ENCODE measurements around the gene HSBP1L1. TPM values are rescaled to one million over a fixed set of nuclear protein-coding genes. Genes with fewer than 3 reads are reported as not detected.

The HSBP1L1 gene
- total and polyA plus RNA-seq, 2 of the 13 experiments (the other 11 are each of a cell fraction or from before 2014, with no cell fraction given), result 22.6 to 45.1 TPM

DNA sequence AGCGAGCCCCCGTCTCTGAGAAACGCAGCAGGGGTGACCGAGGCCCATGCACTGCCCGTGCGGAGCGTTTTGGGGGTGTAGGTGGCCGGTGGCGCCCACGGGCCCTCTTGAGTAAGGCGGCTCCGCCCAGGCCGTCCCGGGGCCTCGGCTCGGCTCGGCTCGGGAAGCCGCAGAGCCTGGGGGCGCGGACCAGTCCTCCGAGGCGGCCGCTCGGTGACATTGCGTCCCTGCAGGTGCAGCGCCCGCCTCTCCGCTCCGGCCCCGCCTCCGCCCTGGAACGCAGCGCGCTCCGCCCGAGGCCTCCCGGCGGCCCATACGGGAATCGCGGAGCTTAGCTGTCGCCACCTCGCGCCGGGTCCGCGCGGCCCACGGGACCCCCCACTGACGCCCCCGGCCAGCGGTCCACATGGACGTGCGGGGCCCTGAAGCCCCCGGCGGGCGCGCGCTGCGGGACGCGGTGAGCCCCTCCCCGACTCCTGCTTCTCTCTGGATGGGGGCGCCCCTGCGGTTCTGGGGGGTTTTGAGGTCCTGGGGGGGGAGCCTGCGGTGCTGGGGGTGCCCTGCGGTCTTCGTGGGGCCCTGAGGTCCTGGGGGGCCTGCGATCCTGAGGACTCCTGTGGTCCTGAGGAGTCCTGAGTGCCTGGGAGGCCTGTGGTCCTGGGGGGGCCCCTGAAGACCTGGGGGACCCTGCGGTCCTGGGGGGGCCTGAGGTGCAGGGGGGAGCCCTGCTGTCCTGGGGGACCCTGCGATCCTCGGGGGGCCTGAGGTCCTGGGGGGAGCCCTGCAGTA, at the start of gene HSBP1L1 (continued):
- TF ChIP-seq ZBTB8A (CRISPR knock-in tag; IDR thresholded peaks at IDR 0.05; ENCODE audit: borderline replicate concordance, low read depth) (no peak), REXO4 (CRISPR knock-in tag; IDR thresholded peaks at IDR 0.05; ENCODE audit: borderline replicate concordance) (no peak), ZNF589 (CRISPR knock-in tag; conservative IDR thresholded peaks at IDR 0.05) (peak; percentile 75; the same call in 1 of the 2 replicates), CCDC6 (CRISPR knock-in tag; IDR thresholded peaks at IDR 0.05) (no peak), ESRRA (CRISPR knock-in tag; IDR thresholded peaks at IDR 0.05; ENCODE audit: low read depth) (0 out of 2 replicates have a peak, but pooled peaks have one; percentile 57), ZNF234 (CRISPR knock-in tag; conservative IDR thresholded peaks at IDR 0.05) (no peak), ZNF749 (CRISPR knock-in tag; IDR thresholded peaks at IDR 0.05; ENCODE audit: borderline replicate concordance) (no peak), KLF6 (CRISPR knock-in tag; IDR thresholded peaks at IDR 0.05) (peak; percentile 26; the same call in 1 of the 2 replicates), ZNF121 (CRISPR knock-in tag; IDR thresholded peaks at IDR 0.05) (peak; percentile 85), HMG20B (CRISPR knock-in tag; conservative IDR thresholded peaks at IDR 0.05) (no peak), ZFP90 (CRISPR knock-in tag; IDR thresholded peaks at IDR 0.05; ENCODE audit: borderline replicate concordance) (no peak; the same call in 1 of the 2 replicates), ATM (IDR thresholded peaks at IDR 0.05; ENCODE audit: borderline replicate concordance) (no peak), XRCC5 (optimal IDR thresholded peaks at IDR 0.05; ENCODE audit: low read length) (no peak), MIER3 (CRISPR knock-in tag; IDR thresholded peaks at IDR 0.05; ENCODE audit: borderline replicate concordance) (no peak), NR3C1 (CRISPR knock-in tag; IDR thresholded peaks at IDR 0.05) (no peak), ZNF225 (CRISPR knock-in tag; IDR thresholded peaks at IDR 0.05) (no peak), KLF13 (CRISPR knock-in tag; IDR thresholded peaks at IDR 0.05) (no peak), ZNF616 (CRISPR knock-in tag; IDR thresholded peaks at IDR 0.05; ENCODE audit: low read depth) (0 out of 2 replicates have a peak, but pooled peaks have one; percentile 44)
- TF ChIP-seq, protein P1, sequence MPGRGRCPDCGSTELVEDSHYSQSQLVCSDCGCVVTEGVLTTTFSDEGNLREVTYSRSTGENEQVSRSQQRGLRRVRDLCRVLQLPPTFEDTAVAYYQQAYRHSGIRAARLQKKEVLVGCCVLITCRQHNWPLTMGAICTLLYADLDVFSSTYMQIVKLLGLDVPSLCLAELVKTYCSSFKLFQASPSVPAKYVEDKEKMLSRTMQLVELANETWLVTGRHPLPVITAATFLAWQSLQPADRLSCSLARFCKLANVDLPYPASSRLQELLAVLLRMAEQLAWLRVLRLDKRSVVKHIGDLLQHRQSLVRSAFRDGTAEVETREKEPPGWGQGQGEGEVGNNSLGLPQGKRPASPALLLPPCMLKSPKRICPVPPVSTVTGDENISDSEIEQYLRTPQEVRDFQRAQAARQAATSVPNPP (CRISPR knock-in tag; IDR thresholded peaks at IDR 0.05), result 0 out of 2 replicates have a peak, but pooled peaks have one; percentile 69
- TF ChIP-seq, protein P2, sequence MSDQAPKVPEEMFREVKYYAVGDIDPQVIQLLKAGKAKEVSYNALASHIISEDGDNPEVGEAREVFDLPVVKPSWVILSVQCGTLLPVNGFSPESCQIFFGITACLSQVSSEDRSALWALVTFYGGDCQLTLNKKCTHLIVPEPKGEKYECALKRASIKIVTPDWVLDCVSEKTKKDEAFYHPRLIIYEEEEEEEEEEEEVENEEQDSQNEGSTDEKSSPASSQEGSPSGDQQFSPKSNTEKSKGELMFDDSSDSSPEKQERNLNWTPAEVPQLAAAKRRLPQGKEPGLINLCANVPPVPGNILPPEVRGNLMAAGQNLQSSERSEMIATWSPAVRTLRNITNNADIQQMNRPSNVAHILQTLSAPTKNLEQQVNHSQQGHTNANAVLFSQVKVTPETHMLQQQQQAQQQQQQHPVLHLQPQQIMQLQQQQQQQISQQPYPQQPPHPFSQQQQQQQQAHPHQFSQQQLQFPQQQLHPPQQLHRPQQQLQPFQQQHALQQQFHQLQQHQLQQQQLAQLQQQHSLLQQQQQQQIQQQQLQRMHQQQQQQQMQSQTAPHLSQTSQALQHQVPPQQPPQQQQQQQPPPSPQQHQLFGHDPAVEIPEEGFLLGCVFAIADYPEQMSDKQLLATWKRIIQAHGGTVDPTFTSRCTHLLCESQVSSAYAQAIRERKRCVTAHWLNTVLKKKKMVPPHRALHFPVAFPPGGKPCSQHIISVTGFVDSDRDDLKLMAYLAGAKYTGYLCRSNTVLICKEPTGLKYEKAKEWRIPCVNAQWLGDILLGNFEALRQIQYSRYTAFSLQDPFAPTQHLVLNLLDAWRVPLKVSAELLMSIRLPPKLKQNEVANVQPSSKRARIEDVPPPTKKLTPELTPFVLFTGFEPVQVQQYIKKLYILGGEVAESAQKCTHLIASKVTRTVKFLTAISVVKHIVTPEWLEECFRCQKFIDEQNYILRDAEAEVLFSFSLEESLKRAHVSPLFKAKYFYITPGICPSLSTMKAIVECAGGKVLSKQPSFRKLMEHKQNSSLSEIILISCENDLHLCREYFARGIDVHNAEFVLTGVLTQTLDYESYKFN (CRISPR knock-in tag; conservative IDR thresholded peaks at IDR 0.05), result 0 out of 2 replicates have a peak, but pooled peaks have one; percentile 41
- TF ChIP-seq, protein P3, sequence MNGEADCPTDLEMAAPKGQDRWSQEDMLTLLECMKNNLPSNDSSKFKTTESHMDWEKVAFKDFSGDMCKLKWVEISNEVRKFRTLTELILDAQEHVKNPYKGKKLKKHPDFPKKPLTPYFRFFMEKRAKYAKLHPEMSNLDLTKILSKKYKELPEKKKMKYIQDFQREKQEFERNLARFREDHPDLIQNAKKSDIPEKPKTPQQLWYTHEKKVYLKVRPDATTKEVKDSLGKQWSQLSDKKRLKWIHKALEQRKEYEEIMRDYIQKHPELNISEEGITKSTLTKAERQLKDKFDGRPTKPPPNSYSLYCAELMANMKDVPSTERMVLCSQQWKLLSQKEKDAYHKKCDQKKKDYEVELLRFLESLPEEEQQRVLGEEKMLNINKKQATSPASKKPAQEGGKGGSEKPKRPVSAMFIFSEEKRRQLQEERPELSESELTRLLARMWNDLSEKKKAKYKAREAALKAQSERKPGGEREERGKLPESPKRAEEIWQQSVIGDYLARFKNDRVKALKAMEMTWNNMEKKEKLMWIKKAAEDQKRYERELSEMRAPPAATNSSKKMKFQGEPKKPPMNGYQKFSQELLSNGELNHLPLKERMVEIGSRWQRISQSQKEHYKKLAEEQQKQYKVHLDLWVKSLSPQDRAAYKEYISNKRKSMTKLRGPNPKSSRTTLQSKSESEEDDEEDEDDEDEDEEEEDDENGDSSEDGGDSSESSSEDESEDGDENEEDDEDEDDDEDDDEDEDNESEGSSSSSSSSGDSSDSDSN (CRISPR knock-in tag; IDR thresholded peaks at IDR 0.05), result peak; percentile 93

All from HepG2 (cell line).